ENCODE measurements around the gene DNAJC6.

DNA sequence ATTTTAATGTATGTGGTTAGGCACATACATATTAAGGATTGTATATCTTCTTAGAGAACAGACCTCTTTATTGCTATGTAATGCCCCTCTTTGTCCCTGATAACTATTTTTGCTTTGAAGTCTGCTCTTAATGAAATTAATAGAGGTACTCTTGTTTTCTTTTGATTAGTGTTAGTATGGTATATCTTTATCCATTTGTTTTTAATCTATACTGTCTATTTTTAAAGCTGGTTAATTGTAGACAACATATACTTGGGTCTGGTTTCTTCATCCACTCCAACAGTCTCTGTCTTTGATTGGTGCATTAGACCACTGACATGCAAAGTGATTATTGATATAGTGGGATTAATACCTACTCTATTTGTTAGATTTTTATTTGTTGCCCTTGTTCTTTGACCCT is 147.1 kb downstream of the DNAJC6 start:
- TF ChIP-seq POLR2A (IDR thresholded peaks at IDR 0.05): no peak
- TF ChIP-seq, protein P1, sequence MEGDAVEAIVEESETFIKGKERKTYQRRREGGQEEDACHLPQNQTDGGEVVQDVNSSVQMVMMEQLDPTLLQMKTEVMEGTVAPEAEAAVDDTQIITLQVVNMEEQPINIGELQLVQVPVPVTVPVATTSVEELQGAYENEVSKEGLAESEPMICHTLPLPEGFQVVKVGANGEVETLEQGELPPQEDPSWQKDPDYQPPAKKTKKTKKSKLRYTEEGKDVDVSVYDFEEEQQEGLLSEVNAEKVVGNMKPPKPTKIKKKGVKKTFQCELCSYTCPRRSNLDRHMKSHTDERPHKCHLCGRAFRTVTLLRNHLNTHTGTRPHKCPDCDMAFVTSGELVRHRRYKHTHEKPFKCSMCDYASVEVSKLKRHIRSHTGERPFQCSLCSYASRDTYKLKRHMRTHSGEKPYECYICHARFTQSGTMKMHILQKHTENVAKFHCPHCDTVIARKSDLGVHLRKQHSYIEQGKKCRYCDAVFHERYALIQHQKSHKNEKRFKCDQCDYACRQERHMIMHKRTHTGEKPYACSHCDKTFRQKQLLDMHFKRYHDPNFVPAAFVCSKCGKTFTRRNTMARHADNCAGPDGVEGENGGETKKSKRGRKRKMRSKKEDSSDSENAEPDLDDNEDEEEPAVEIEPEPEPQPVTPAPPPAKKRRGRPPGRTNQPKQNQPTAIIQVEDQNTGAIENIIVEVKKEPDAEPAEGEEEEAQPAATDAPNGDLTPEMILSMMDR (IDR thresholded peaks at IDR 0.05): no peak

Measured in thyroid gland (tissue), 4 donors.